ENCODE results near the gene MLLT3. TPM values are rescaled to one million over a fixed set of nuclear protein-coding genes. Genes with fewer than 3 reads are reported as not detected.

The MLLT3 gene
- total RNA-seq, 4 donors from 2014 or later = 2.1 to 30.4 (median 14.0) TPM

DNA sequence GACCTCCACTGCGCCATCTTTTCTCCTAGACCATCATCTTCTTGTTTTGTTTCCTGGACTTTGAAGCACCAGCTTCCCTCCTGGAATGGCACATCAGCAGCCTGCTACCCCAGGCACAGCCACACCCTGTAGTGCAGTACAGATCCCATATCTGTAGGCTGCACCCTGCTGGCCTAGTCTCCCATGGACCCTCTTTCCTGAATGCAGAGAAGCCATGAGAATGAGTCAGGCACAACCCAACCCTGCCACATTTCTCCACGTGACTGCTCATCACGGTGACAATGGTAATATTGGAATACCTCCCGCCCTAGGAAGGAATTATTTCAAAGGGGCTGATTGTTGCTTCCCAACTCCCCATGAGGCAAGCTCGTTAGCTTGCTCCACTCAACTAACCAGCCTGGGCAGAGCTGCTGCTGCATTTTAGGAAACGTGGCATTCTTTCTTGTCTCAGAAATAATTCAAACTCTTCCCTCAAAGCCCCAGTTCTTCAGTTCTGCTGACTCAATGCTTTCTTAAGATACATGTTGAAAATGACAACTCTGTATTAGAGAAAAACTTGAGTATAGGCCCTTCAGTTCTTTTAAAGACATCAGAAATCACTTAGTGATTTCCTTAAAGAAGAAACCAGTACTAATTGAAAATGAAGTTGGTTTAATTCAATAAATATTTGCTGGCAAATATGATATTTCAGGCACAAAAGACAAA is 328.1 kb downstream of the MLLT3 start:
- no peaks in the 10 kb centered on the region for H3K9me3 ChIP-seq
- H3K27me3 ChIP-seq = no peaks in the 10 kb centered on the region
- DNase-seq = no peak
- no peak overlapping the region for H3K4me3 ChIP-seq
- no peak for TF ChIP-seq POLR2A (IDR thresholded peaks at IDR 0.05)
- intact Hi-C loops (cut with DNase I; ENCODE audit: low total_unique reads) = no loop called here
- H3K4me1 ChIP-seq = peaks cover 0 to 4% of the 10 kb centered on the region in 2 donors
- H3K36me3 ChIP-seq = no peaks in the 10 kb centered on the region
- H3K27ac ChIP-seq = no peak overlapping the region

DNA sequence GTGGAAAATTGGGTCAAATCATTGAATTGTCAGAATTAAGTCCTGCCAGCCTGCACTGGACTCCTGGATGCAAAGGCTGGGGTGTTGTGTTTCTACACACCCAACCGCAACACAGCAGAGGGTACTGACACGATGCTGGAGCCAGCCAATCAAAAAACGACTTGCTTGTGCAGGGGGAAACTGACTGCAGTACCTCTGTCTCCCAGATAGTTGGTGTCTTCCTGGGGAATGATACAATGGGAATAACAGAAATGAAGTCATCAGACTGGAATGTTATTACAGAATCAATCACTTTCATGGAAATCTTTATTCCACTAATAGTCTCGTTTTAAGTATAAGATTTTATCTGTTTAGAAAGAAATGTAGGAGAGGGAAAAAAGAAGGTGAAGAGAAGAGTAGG is 330.3 kb downstream of the MLLT3 start:
- intact Hi-C loops (cut with DNase I; ENCODE audit: low total_unique reads) = no loop called here

More for the DNA sequence above, 330.3 kb downstream of the MLLT3 start:
- TF ChIP-seq POLR2A (IDR thresholded peaks at IDR 0.05) = no peak
- TF ChIP-seq, protein P1, sequence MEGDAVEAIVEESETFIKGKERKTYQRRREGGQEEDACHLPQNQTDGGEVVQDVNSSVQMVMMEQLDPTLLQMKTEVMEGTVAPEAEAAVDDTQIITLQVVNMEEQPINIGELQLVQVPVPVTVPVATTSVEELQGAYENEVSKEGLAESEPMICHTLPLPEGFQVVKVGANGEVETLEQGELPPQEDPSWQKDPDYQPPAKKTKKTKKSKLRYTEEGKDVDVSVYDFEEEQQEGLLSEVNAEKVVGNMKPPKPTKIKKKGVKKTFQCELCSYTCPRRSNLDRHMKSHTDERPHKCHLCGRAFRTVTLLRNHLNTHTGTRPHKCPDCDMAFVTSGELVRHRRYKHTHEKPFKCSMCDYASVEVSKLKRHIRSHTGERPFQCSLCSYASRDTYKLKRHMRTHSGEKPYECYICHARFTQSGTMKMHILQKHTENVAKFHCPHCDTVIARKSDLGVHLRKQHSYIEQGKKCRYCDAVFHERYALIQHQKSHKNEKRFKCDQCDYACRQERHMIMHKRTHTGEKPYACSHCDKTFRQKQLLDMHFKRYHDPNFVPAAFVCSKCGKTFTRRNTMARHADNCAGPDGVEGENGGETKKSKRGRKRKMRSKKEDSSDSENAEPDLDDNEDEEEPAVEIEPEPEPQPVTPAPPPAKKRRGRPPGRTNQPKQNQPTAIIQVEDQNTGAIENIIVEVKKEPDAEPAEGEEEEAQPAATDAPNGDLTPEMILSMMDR (IDR thresholded peaks at IDR 0.05) = no peak
- Histone ChIP-seq H3K9me3 (no peaks in the 10 kb centered on the region), H3K4me3 (no peak overlapping the region), H3K36me3 (no peaks in the 10 kb centered on the region), H3K27me3 (no peaks in the 10 kb centered on the region), H3K27ac (no peak overlapping the region), H3K4me1 (no peaks in the 10 kb centered on the region)
- DNase-seq = no peak

Small RNA genes within 50 kb of the gene (microRNA-seq; reads per million reads assigned to microRNA genes)
- gene MIR4473 (ENCODE audit: borderline microRNAs expressed, borderline replicate concordance) (6.4 reads per million, percentile 11 among the genes with 10 or more reads in this experiment), gene MIR4474 (ENCODE audit: borderline microRNAs expressed, borderline replicate concordance) (not detected)

Small RNA genes within 50 kb of the gene (small RNA-seq; reads per million reads assigned to genes)
- gene MIR4473 (not detected), gene MIR4474 (not detected), gene RNU4-26P (not detected)

Other genes starting within 250 kb of the MLLT3 start
- gene FOCAD, start 61.8 kb upstream of the MLLT3 start, total RNA-seq = 10 to 100 TPM; 24.1 to 86.5 (median 34.3) TPM

Data from uterus (tissue), 4 donors.